Loucy (cell line): ENCODE measurements around the gene INTS1.

Experiments
- EZH2phosphoT487 ChIP-seq: fragments of 200-600 bp; IDR thresholded peaks from 2 replicates; pipeline ENCODE4 v1.6.1; 2018; ENCODE audit warnings: antibody characterized with exemption, mild to moderate bottlenecking, moderate library complexity, borderline replicate concordance
- TF ChIP-seq, protein P1 (sequence below): fragments of 200-600 bp; sonication (generic); conservative IDR thresholded peaks from 2 replicates; pipeline ENCODE4 v1.5.1; 2014; ENCODE audit warnings: mild to moderate bottlenecking, antibody characterized with exemption, low read length

DNA sequence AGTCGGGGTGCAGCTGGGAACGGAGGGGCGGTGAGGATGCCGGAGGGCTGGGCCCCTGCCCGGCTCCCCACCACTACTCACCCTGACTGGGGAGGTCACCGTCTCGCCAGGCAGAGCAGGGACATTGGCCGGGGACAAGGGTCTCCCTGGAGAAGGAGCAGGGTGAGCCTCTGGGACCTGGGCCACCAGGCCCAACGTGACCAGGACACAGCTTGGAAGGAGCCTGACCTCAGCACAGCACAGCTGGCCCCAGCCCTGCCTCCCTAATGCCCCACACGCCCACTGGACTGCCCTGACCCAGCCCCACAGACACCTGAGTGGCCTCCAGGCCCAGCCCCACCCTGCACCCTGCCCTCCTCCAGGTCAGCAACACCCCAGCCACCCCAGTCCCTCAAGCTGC, 66.0 kb downstream of the INTS1 start:
- TF ChIP-seq, protein P1, sequence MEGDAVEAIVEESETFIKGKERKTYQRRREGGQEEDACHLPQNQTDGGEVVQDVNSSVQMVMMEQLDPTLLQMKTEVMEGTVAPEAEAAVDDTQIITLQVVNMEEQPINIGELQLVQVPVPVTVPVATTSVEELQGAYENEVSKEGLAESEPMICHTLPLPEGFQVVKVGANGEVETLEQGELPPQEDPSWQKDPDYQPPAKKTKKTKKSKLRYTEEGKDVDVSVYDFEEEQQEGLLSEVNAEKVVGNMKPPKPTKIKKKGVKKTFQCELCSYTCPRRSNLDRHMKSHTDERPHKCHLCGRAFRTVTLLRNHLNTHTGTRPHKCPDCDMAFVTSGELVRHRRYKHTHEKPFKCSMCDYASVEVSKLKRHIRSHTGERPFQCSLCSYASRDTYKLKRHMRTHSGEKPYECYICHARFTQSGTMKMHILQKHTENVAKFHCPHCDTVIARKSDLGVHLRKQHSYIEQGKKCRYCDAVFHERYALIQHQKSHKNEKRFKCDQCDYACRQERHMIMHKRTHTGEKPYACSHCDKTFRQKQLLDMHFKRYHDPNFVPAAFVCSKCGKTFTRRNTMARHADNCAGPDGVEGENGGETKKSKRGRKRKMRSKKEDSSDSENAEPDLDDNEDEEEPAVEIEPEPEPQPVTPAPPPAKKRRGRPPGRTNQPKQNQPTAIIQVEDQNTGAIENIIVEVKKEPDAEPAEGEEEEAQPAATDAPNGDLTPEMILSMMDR, result no peak
- TF ChIP-seq EZH2phosphoT487, result no peak
